Ovary (tissue), 9 donors: ENCODE measurements around the gene GPER1. TPM values are rescaled to one million over a fixed set of nuclear protein-coding genes. Genes with fewer than 3 reads are reported as not detected.

ENCODE experiments used
- DNase-seq, 5 donors: peaks; one replicate each; pipeline ENCODE4 v3.0.0-alpha.2; 2019 to 2020
- H3K27ac ChIP-seq, 2 donors: fragments of 200-600 bp; one replicate each; pipeline versions ENCODE4 v1.5.1 to v1.8.0; 2019 to 2022
- H3K27me3 ChIP-seq: fragments of 200-600 bp; one replicate; pipeline ENCODE4 v1.8.0; 2022
- H3K36me3 ChIP-seq: fragments of 200-600 bp; sonication (generic); one replicate; pipeline ENCODE4 v1.5.1; 2019
- H3K4me1 ChIP-seq: one replicate; pipeline ENCODE4 v1.8.1; 2013; ENCODE audit warnings: mild to moderate bottlenecking, moderate library complexity; ENCODE audit not compliant: insufficient read depth
- H3K4me3 ChIP-seq: fragments of 200-600 bp; sonication (generic); one replicate; pipeline ENCODE4 v1.5.1; 2017
- H3K9me3 ChIP-seq, 2 donors: fragments of 200-600 bp in 1 of 2; sonication (generic) in 1 of 2; one replicate each; pipeline versions ENCODE4 v1.5.1 to v1.8.1; 2013 to 2019; ENCODE audit warnings: mild to moderate bottlenecking in 1 of 2, moderate library complexity in 1 of 2
- EP300 ChIP-seq: sonication (generic); formaldehyde crosslinking; IDR thresholded peaks from one replicate; pipeline ENCODE4 v1.6.1; 2017; ENCODE audit warnings: antibody characterized with exemption
- POLR2A ChIP-seq: fragments of 450-650 bp; IDR thresholded peaks from one replicate; pipeline ENCODE4 v1.6.1; 2017; ENCODE audit warnings: antibody characterized with exemption, mild to moderate bottlenecking, moderate library complexity
- WGBS, 3 donors: extraction: QIAGEN DNeasy Blood & Tissue Kit in 1 of 3; methylation state at CpG; one replicate each; pipeline versions ENCODE4 v1.1.5 to v1.1.7; 2013 to 2017; 5-methylcytosine and 5-hydroxymethylcytosine counted together
- intact Hi-C, 4 donors: fragments of 100-400 bp; cut with DNase I; formaldehyde crosslinking; loops; one replicate each; pipeline versions ENCODE4 v1.11.0 to v1.15.1; 2022 to 2023
- polyA plus RNA-seq, 2 donors: library from polyadenylated mRNA; stranded (reverse); fragments of 200-250 nt in 1 of 2; fragments of 350-450 nt in 1 of 2; fragmentation: Illumina TruSeq in 1 of 2; extraction: RNeasy Lipid Tissue Mini Kit (QIAGEN cat#74804) in 1 of 2; gene quantifications; one replicate each; pipeline ENCODE4 v1.2.3, GENCODE V29; 2013 to 2014
- total RNA-seq, 7 donors: library from RNA; depleted of rRNA in 2 of 7; stranded (reverse); fragments of >200 nt in 2 of 7; fragmentation: NEBNext Ultra II Directional in 3 of 7; extraction: Animal tissue kit (Norgen Biotek cat#: 25700) in 3 of 7; gene quantifications; one replicate each; pipeline versions ENCODE4 v1.1.0 to v1.2.4, GENCODE V29; 2016 to 2023
- TF ChIP-seq, protein P1 (sequence below), 3 donors: fragments of 450-650 bp in 2 of 3; fragments of 200-600 bp in 1 of 3; IDR thresholded peaks; one replicate each; pipeline versions ENCODE4 v1.5.1 to v1.8.0; 2016 to 2022; ENCODE audit warnings: antibody characterized with exemption in 3 of 3, mild to moderate bottlenecking in 1 of 3
- donor health status: DM: no; HTN: no; CAD: no; lungs with moderate emphysema.
- donor health status: DM: no; HTN: no; CAD: no.
- donor health status: Bipolar disorder and iron deficiency.
- donor health status: DM: yes; HTN: yes; CAD: no.
- donor health status: DM: no; HTN: no; CAD: no.
- donor health status: DM: yes; HTN: yes; CAD: no.

GPER1 gene
- total and polyA plus RNA-seq, 9 donors, result 0.48 to 7.5 (median 2.9) TPM

DNA sequence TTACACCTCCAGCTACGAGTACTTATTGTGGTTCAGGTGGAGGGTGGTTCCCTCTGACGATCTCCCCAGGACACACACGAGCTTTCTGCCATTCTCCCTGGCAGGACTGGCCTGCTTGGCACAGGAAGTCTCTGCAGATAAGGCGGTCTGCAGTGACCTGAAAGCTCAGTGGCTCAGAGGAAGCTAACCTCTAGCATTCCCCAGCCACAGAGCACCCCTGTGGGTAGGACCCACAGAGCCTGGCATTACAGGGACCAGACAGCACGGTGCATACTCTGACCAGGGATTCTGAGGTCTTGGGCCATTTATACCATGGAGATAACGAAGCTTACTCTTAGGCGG is 45.5 kb upstream of the GPER1 start:
- H3K27ac ChIP-seq, result peak overlapping the region in 1 of 2 donors; percentile 71
- intact Hi-C loops, result loop anchor here in 1 of 4 donors (2.0 kb wide), 1 partner anchor 14 kb away; no protein-coding TSS in a partner anchor
- H3K36me3 ChIP-seq, result no peaks in the 10 kb centered on the region
- no peak overlapping the region for H3K4me3 ChIP-seq
- 83 to 94% (median 94%) methylated on average over 7 of the region's 7 CpGs for WGBS, 3 donors
- TF ChIP-seq POLR2A (no peak), EP300 (no peak)
- TF ChIP-seq, protein P1, sequence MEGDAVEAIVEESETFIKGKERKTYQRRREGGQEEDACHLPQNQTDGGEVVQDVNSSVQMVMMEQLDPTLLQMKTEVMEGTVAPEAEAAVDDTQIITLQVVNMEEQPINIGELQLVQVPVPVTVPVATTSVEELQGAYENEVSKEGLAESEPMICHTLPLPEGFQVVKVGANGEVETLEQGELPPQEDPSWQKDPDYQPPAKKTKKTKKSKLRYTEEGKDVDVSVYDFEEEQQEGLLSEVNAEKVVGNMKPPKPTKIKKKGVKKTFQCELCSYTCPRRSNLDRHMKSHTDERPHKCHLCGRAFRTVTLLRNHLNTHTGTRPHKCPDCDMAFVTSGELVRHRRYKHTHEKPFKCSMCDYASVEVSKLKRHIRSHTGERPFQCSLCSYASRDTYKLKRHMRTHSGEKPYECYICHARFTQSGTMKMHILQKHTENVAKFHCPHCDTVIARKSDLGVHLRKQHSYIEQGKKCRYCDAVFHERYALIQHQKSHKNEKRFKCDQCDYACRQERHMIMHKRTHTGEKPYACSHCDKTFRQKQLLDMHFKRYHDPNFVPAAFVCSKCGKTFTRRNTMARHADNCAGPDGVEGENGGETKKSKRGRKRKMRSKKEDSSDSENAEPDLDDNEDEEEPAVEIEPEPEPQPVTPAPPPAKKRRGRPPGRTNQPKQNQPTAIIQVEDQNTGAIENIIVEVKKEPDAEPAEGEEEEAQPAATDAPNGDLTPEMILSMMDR (IDR thresholded peaks at IDR 0.05), result no peak
- H3K9me3 ChIP-seq, result no peaks in the 10 kb centered on the region
- H3K4me1 ChIP-seq, result peaks cover 19% of the 10 kb centered on the region
- no peaks in the 10 kb centered on the region for H3K27me3 ChIP-seq
- DNase-seq, result no peak

DNA sequence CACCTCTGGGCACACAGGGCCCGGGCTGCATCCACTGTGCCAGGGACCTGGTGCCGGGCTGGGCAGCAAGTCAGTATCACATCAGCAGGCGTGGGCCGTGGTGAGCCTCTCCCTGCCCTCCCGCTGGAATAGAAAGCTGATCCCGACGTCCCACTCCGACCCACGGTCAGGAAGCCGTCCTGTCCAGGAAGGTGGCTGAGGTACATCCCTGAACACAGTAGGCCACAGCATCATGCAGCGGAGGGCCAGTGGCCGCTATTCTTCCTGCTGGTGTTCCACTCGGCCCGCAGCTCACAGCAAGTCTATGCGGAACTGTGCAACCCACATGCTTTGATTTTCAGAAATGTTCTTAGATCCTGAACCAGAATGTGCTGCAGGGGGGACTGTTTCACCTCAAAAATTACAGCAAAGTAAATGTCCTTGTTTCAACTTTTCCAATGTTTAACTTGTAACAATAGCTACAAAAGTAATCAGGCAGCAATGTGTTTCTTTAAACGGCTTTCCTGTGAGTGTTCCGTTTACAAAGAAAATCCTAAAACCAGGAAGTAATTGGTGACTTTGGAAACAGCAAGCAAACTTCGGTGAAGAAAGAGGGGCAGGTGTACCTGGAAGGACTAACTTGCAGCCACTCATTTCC is 44.2 kb upstream of the GPER1 start:
- 20 to 36% (median 21%) methylated on average over 18 of the region's 18 CpGs for WGBS, 3 donors
- no peaks in the 10 kb centered on the region for H3K27me3 ChIP-seq

GRCh38 chr7:1044189-1045068 is 43.5 kb upstream of the GPER1 start, which contains the start of gene GPR146:
Gene GPR146, plus strand, starts transcription at chr7:1044546. Its CDS starts 12,970 bp downstream, at chr7:1057516.
- Histone ChIP-seq H3K27ac (peak within 1 kb of the TSS; percentile 68 to 79), H3K36me3 (no peaks in the 10 kb centered on the region), H3K9me3 (no peaks in the 10 kb centered on the region), H3K4me1 (peaks cover 19% of the 10 kb centered on the region), H3K4me3 (peak within 1 kb of the TSS; percentile 64), H3K27me3 (no peaks in the 10 kb centered on the region)
- 2% methylated on average over 27 to 74 of the region's 74 CpGs for WGBS, 3 donors
- TF ChIP-seq, protein P1 (IDR thresholded peaks at IDR 0.05), result peak; percentile 35 to 56 (median 53)
- peak; percentile 47 for TF ChIP-seq POLR2A
- TF ChIP-seq EP300, result peak; percentile 59
- peak; percentile 98 to 99 (median 99) for DNase-seq
- intact Hi-C loops, result no loop called here

More for the DNA sequence above, 44.2 kb upstream of the GPER1 start:
- no peak for TF ChIP-seq POLR2A
- H3K36me3 ChIP-seq, result no peaks in the 10 kb centered on the region
- intact Hi-C loops, result loop anchor here in 1 of 4 donors (2.0 kb wide), 1 partner anchor 15 kb away; no protein-coding TSS in a partner anchor
- no peak for DNase-seq
- H3K27ac ChIP-seq, result peak overlapping the region; percentile 49 to 71
- no peaks in the 10 kb centered on the region for H3K9me3 ChIP-seq
- H3K4me3 ChIP-seq, result peak overlapping the region; percentile 33
- peaks cover 19% of the 10 kb centered on the region for H3K4me1 ChIP-seq

DNA sequence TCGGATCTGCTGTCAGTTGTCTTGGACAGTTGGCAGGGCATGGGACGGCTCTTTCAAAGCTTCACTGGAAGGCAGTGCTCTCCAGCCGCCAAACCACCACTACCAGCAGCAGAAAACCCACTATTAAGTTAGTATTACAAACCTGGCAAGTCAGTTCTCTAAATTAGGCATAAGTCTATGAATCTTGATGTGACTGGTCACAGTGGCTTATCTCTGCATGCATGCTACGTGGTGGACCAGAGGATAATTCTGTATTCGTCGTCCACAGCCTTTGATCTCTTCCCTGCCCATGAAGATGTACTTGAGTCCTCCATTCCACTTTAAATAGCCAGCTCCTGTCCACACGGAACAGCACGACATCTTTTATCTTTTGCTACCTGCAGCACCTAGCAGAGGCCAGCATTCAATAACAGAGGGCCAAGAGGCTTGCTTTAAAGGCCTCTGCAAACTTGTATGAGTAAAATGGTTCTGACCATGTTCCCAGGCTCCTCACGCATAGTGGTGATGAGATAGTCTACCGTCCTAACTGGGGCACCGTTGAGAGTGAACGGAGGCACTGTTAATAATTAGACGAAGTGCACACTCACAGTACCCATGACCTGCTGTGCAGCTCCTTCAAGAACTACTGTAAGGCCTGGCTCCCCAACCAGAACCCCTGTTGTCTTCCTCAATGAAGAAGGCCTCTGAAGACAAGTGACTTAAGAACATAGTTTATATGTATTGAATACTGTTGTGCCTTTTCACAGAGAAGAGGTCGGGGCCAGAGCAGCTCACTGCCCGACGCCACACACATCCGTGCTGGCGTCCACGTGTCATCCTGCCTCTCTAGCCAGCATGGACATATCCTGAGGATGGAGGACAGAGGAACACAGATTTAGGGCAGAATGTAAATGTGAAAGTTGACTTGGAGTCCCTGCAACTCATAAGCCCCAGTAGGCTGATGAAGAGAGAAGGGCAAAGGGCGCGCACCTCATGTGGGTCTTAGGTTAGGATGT is 42.5 kb upstream of the GPER1 start:
- Histone ChIP-seq H3K9me3 (no peaks in the 10 kb centered on the region), H3K4me1 (peaks cover 16% of the 10 kb centered on the region), H3K27me3 (no peaks in the 10 kb centered on the region), H3K27ac (peak overlapping the region; percentile 68 to 79), H3K4me3 (peak overlapping the region; percentile 64), H3K36me3 (no peaks in the 10 kb centered on the region)
- WGBS, 3 donors, result 79 to 87% (median 85%) methylated on average over 21 of the region's 21 CpGs
- intact Hi-C loops, result no loop called here
- TF ChIP-seq EP300 (no peak), POLR2A (no peak)
- TF ChIP-seq, protein P1 (IDR thresholded peaks at IDR 0.05), result no peak
- peak in 1 of 5 donors; percentile 26 for DNase-seq
